Measurements from ENCODE around the gene IL4R. TPM values are rescaled to one million over a fixed set of nuclear protein-coding genes. Genes with fewer than 3 reads are reported as not detected.

The IL4R gene
- total RNA-seq, 1 donor from 2014 or later = 143 TPM

DNA sequence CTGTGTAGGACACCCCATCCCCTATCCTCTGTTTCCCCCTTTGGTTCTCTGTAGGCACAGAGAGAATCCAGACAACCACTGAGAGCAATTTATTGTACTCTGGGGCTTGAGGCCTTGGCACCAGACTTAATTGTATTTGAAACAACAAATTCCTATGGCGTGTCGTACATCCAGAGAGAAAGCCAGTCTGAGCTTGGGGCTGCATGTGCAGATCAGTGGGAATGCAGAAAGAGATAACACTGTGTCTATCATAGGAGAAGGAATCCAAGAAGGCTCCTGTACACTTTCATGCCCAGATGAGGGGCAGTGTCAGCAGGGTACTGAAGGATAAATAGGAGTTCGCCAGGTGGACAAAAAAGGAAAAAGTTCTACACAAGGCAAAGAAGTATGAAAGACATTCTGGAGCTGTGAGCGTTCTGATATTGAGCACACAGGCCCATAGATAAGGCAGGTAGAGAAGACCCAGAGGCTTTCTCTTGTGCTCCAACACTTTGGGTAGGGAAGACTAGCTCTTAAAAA, 22.0 kb upstream of the IL4R start:
- TF ChIP-seq, protein P1, sequence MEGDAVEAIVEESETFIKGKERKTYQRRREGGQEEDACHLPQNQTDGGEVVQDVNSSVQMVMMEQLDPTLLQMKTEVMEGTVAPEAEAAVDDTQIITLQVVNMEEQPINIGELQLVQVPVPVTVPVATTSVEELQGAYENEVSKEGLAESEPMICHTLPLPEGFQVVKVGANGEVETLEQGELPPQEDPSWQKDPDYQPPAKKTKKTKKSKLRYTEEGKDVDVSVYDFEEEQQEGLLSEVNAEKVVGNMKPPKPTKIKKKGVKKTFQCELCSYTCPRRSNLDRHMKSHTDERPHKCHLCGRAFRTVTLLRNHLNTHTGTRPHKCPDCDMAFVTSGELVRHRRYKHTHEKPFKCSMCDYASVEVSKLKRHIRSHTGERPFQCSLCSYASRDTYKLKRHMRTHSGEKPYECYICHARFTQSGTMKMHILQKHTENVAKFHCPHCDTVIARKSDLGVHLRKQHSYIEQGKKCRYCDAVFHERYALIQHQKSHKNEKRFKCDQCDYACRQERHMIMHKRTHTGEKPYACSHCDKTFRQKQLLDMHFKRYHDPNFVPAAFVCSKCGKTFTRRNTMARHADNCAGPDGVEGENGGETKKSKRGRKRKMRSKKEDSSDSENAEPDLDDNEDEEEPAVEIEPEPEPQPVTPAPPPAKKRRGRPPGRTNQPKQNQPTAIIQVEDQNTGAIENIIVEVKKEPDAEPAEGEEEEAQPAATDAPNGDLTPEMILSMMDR (IDR thresholded peaks at IDR 0.05) = no peak
- intact Hi-C loops (cut with DNase I) = no loop called here
- H3K27me3 ChIP-seq (ENCODE audit: low read depth) = no peaks in the 10 kb centered on the region
- ATAC-seq (no peak), DNase-seq (no peak)
- no peak overlapping the region for H3K27ac ChIP-seq
- H3K9me3 ChIP-seq = no peaks in the 10 kb centered on the region
- no peaks in the 10 kb centered on the region for H3K36me3 ChIP-seq
- no peaks in the 10 kb centered on the region for H3K4me1 ChIP-seq
- H3K4me3 ChIP-seq = no peak overlapping the region

DNA sequence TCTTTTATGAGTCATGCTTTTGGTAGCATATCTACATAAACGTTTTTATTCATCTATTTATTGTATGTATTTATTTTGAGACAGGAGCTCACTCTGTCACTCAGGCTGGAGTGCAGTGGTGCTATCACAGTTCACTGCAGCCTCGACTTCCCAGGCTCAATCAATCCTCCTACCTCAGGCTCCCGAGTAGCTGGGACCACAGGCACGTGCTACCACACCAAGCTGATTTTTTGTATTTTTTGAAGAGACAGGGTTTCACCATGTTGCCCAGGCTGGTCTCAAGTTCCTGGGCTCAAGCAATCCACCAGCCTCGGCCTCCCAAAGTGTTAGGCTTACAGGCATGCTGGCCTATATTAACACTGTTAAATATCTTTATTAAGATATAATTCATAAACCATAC, 20.4 kb upstream of the IL4R start:
- intact Hi-C loops (cut with DNase I) = no loop called here
- no peak overlapping the region for H3K4me3 ChIP-seq
- ATAC-seq = no peak

DNA sequence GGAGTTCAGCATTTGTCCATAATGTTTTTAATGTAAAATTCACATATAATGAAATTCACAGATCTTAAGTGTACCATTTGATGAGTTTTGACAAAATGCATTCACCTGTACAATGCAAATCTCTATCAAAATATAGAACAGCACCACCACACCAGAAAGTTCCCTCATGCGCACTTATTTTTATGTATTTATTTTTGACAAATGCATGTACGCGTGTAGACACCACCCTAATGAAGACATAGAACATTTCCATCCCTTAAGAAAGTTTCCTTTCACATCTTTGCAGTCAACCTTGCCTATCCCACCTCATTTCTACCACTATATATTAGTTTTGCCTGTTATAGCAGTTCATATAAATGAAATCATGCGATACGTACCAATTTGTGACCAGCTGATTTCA, 15.6 kb upstream of the IL4R start:
- H3K27ac ChIP-seq = no peak overlapping the region
- ATAC-seq (no peak), DNase-seq (no peak)
- no peaks in the 10 kb centered on the region for H3K9me3 ChIP-seq
- TF ChIP-seq, protein P1 (IDR thresholded peaks at IDR 0.05) = no peak
- no peaks in the 10 kb centered on the region for H3K4me1 ChIP-seq
- H3K36me3 ChIP-seq = no peaks in the 10 kb centered on the region
- no peak overlapping the region for H3K4me3 ChIP-seq
- intact Hi-C loops (cut with DNase I) = no loop called here
- H3K27me3 ChIP-seq (ENCODE audit: low read depth) = no peaks in the 10 kb centered on the region

More for the DNA sequence above, 20.4 kb upstream of the IL4R start:
- TF ChIP-seq, protein P1 (IDR thresholded peaks at IDR 0.05) = no peak
- no peak for DNase-seq
- Histone ChIP-seq H3K27me3 (ENCODE audit: low read depth) (no peaks in the 10 kb centered on the region), H3K36me3 (no peaks in the 10 kb centered on the region), H3K4me1 (no peaks in the 10 kb centered on the region), H3K9me3 (no peaks in the 10 kb centered on the region), H3K27ac (no peak overlapping the region)

DNA sequence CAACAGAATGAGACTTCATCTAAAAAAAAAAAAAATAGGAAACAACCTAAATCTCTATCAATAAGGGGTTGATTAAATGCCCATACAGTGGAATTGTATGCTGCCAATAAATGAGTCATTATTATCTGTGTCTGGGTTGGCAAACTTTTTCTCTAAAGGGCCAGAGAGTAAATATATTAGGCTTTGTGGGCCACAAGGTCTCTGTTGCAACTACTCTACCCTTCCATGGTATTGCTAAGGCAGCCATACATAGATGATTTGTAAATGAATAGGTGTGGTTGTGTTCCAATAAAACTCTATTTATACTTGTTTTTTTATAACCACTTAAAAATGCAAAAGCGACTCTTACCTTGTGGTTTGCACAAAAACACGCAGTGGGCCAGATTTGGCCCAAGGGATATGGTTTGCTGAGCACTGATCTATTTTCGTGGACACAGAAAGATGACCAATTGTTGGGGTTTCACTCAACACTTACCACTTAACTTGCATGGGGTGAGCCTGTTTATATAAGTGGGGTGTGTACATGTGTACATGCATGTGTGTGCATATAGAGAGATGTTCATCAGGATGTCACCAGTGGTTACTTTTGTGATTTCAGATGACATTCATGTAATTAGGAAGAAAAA, 12.4 kb upstream of the IL4R start:
- intact Hi-C loops (cut with DNase I) = no loop called here
- TF ChIP-seq, protein P1 (IDR thresholded peaks at IDR 0.05) = no peak
- DNase-seq (no peak), ATAC-seq (no peak)
- no peaks in the 10 kb centered on the region for H3K9me3 ChIP-seq
- no peak overlapping the region for H3K27ac ChIP-seq
- H3K4me3 ChIP-seq = no peak overlapping the region
- no peaks in the 10 kb centered on the region for H3K27me3 ChIP-seq (ENCODE audit: low read depth)
- peaks cover 13% of the 10 kb centered on the region for H3K4me1 ChIP-seq
- H3K36me3 ChIP-seq = no peaks in the 10 kb centered on the region

DNA sequence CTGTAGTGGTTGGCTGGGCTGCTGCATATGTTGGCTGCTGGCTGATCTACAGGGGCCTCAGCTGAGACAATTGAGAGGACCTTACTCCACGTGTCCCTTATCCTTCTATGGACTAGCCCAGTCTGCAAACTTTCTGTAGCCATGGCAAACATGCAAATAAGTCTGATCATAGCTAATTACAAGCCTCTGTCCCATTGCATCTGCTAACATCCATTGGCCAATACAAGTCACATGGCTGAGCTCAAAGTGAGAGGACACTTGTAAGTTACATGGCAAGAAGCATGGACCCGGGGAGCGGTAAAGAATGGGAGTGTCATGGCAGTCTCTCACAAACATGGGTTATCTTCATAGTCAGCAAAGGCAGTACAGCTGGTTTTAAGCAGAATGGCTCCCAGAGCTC, 11.6 kb upstream of the IL4R start:
- H3K27ac ChIP-seq = no peak overlapping the region
- no peaks in the 10 kb centered on the region for H3K27me3 ChIP-seq (ENCODE audit: low read depth)
- no peaks in the 10 kb centered on the region for H3K9me3 ChIP-seq
- no peak for DNase-seq
- TF ChIP-seq, protein P1 (IDR thresholded peaks at IDR 0.05) = no peak
- ATAC-seq = no peak
- no peak overlapping the region for H3K4me3 ChIP-seq
- H3K4me1 ChIP-seq = peaks cover 13% of the 10 kb centered on the region
- no peaks in the 10 kb centered on the region for H3K36me3 ChIP-seq
- intact Hi-C loops (cut with DNase I) = no loop called here

All from lower lobe of right lung (tissue), 2 donors.